IMR-90 (cell line): Measurements from ENCODE around the gene ALOX12. TPM values are rescaled to one million over a fixed set of nuclear protein-coding genes. Genes with fewer than 3 reads are reported as not detected.

Experiments used
- ATAC-seq: fragments of 200-7000 bp; cut with Tn5 transposase; 2 replicates; pipeline ENCODE4 v1.9.1; 2020; ENCODE audit warnings: low read depth, mild to moderate bottlenecking, moderate library complexity
- BruUV-seq: library from RNA; stranded (reverse); fragments of 400-500 nt; replicated peaks from 2 replicates; lab custom pipeline; 2021; lab: Mats Ljungman, UMichigan
- CTCF ChIA-PET: fragments of 300-600 bp; formaldehyde crosslinking; extraction: SDS; loops from one replicate; lab custom pipeline; 2021; ENCODE audit warnings: antibody characterized with exemption; lab: Yijun Ruan, JAX
- POLR2A ChIA-PET: fragments of 300-600 bp; sonication (Branson Sonifier 250); formaldehyde crosslinking; loops from one replicate; lab custom pipeline; 2022; ENCODE audit warnings: antibody characterized with exemption; ENCODE audit not compliant: unreplicated experiment; lab: Charles Lee
- DNase-seq: peaks from one replicate; pipeline ENCODE4 v3.0.0; 2013
- H2AFZ ChIP-seq: replicated peaks from 2 replicates; pipeline ENCODE3; 2013; ENCODE audit warnings: low read length, mild to moderate bottlenecking; ENCODE audit not compliant: poor library complexity
- H2AK5ac ChIP-seq: 2 replicates; pipeline ENCODE4 v1.6.1; 2013; ENCODE audit warnings: low read depth, low read length, inconsistent platforms
- H2AK9ac ChIP-seq: replicated peaks from 2 replicates; pipeline ENCODE3; 2013; ENCODE audit warnings: mild to moderate bottlenecking, low read depth, low read length, moderate library complexity; ENCODE audit not compliant: poor library complexity
- H2BK120ac ChIP-seq: 2 replicates; pipeline ENCODE4 v1.6.1; 2013; ENCODE audit warnings: low read depth, low read length, inconsistent platforms
- H2BK15ac ChIP-seq: 3 replicates; pipeline ENCODE4 v1.6.1; 2013; ENCODE audit warnings: low read depth, low read length, inconsistent platforms
- H2BK20ac ChIP-seq: 2 replicates; pipeline ENCODE4 v1.6.1; 2013; ENCODE audit warnings: low read depth, mild to moderate bottlenecking, inconsistent platforms, low read length, moderate library complexity
- H2BK5ac ChIP-seq: 2 replicates; pipeline ENCODE4 v1.6.1; 2013; ENCODE audit warnings: mild to moderate bottlenecking, low read depth, low read length, inconsistent platforms; ENCODE audit not compliant: poor library complexity, severe bottlenecking
- H3K14ac ChIP-seq: replicated peaks from 2 replicates; pipeline ENCODE4 v1.6.1; 2013; ENCODE audit warnings: low read depth, low read length, inconsistent platforms
- H3K18ac ChIP-seq: 2 replicates; pipeline ENCODE4 v1.6.1; 2013; ENCODE audit warnings: low read depth, low read length, control low read depth
- H3K23ac ChIP-seq: 2 replicates; pipeline ENCODE4 v1.6.1; 2013; ENCODE audit warnings: low read depth, low read length, inconsistent platforms
- H3K27ac ChIP-seq: 2 replicates; pipeline ENCODE4 v1.5.1; 2013; ENCODE audit warnings: mild to moderate bottlenecking, control low read depth, low read length; ENCODE audit not compliant: insufficient read depth
- H3K27me3 ChIP-seq: 2 replicates; pipeline ENCODE4 v1.6.1; 2013; ENCODE audit warnings: low read length; ENCODE audit not compliant: control insufficient read depth, insufficient read depth
- H3K36me3 ChIP-seq: 2 replicates; pipeline ENCODE4 v1.6.1; 2013; ENCODE audit warnings: low read length, mixed read lengths; ENCODE audit not compliant: control insufficient read depth, insufficient read depth
- H3K4ac ChIP-seq: 2 replicates; pipeline ENCODE4 v1.6.1; 2013; ENCODE audit warnings: low read depth, low read length, inconsistent platforms
- H3K4me1 ChIP-seq: 2 replicates; pipeline ENCODE4 v1.6.1; 2013; ENCODE audit warnings: low read length, mixed read lengths; ENCODE audit not compliant: control insufficient read depth, insufficient read depth
- H3K4me2 ChIP-seq: 2 replicates; pipeline ENCODE4 v1.6.1; 2013; ENCODE audit warnings: low read depth, mild to moderate bottlenecking, control low read depth, low read length, moderate library complexity
- H3K4me3 ChIP-seq: 2 replicates; pipeline ENCODE4 v1.5.1; 2013; ENCODE audit warnings: low read depth, mild to moderate bottlenecking, control low read depth, low read length, moderate library complexity; ENCODE audit not compliant: insufficient read depth
- H3K56ac ChIP-seq: 2 replicates; pipeline ENCODE4 v1.6.1; 2013; ENCODE audit warnings: low read length, inconsistent platforms; ENCODE audit not compliant: insufficient read depth; ENCODE audit errors: extremely low read depth
- H3K79me1 ChIP-seq, 2 experiments: 2 replicates each; pipeline ENCODE4 v1.6.1; 2013; ENCODE audit warnings: low read length in 2 of 2, inconsistent platforms in 1 of 2, low read depth in 1 of 2
- H3K9ac ChIP-seq: 2 replicates; pipeline ENCODE4 v1.6.1; 2013; ENCODE audit warnings: low read depth, low read length, control low read depth
- H3K9me1 ChIP-seq: 2 replicates; pipeline ENCODE4 v1.6.1; 2013; ENCODE audit warnings: low read length, inconsistent platforms; ENCODE audit not compliant: insufficient read depth
- H3K9me3 ChIP-seq: 2 replicates; pipeline ENCODE4 v1.6.1; 2013; ENCODE audit warnings: low read length; ENCODE audit not compliant: control insufficient read depth, insufficient read depth
- H4K20me1 ChIP-seq: 2 replicates; pipeline ENCODE4 v1.6.1; 2013; ENCODE audit warnings: low read length, inconsistent platforms; ENCODE audit not compliant: insufficient read depth
- H4K5ac ChIP-seq: 2 replicates; pipeline ENCODE4 v1.6.1; 2013; ENCODE audit warnings: mild to moderate bottlenecking, low read depth, low read length, control low read depth
- H4K8ac ChIP-seq, 2 experiments: 2 replicates each; pipeline ENCODE4 v1.6.1; 2013; ENCODE audit warnings: low read depth in 2 of 2, low read length in 2 of 2, control low read depth in 1 of 2, inconsistent platforms in 1 of 2
- H4K91ac ChIP-seq: 2 replicates; pipeline ENCODE4 v1.6.1; 2013; ENCODE audit warnings: low read depth, low read length, inconsistent platforms; ENCODE audit not compliant: insufficient read depth
- BHLHE40 ChIP-seq: fragments of 150-350 bp; IDR thresholded peaks from 2 replicates; pipeline ENCODE4 v1.6.1; 2016; ENCODE audit warnings: mild to moderate bottlenecking, low read depth, low read length
- CEBPB ChIP-seq: IDR thresholded peaks from 2 replicates; pipeline ENCODE4 v1.6.1; 2012; ENCODE audit warnings: low read depth, low read length, improper control_type of control experiment
- CHD1 ChIP-seq: IDR thresholded peaks from 2 replicates; pipeline ENCODE4 v1.6.1; 2012; ENCODE audit warnings: low read depth, low read length, improper control_type of control experiment
- FOS ChIP-seq: fragments of 150-350 bp; IDR thresholded peaks from 2 replicates; pipeline ENCODE4 v1.6.1; 2016; ENCODE audit warnings: low read depth, low read length
- MAFK ChIP-seq: IDR thresholded peaks from 2 replicates; pipeline ENCODE4 v1.6.1; 2012; ENCODE audit warnings: low read depth, low read length, improper control_type of control experiment
- MAZ ChIP-seq: IDR thresholded peaks from 2 replicates; pipeline ENCODE4 v1.6.1; 2012; ENCODE audit warnings: low read depth, mild to moderate bottlenecking, low read length, improper control_type of control experiment, moderate library complexity, borderline replicate concordance
- NFE2L2 ChIP-seq: fragments of 150-350 bp; IDR thresholded peaks from 2 replicates; pipeline ENCODE4 v1.6.1; 2016; ENCODE audit warnings: low read depth, mild to moderate bottlenecking, low read length
- POLR2A ChIP-seq: IDR thresholded peaks from 2 replicates; pipeline ENCODE4 v1.6.1; 2012; ENCODE audit warnings: mild to moderate bottlenecking, low read depth, low read length
- RCOR1 ChIP-seq: IDR thresholded peaks from 2 replicates; pipeline ENCODE4 v1.6.1; 2012; ENCODE audit warnings: mild to moderate bottlenecking, low read length, improper control_type of control experiment; ENCODE audit not compliant: insufficient replicate concordance
- RFX5 ChIP-seq: IDR thresholded peaks from 2 replicates; pipeline ENCODE4 v1.8.0; 2012; ENCODE audit warnings: low read depth, mild to moderate bottlenecking, low read length, moderate library complexity
- WGBS, 2 experiments: methylation state at CpG; one replicate each; pipeline versions ENCODE4 v1.1.5 to v1.1.7; 2013; ENCODE audit warnings: missing lambda C conversion rate in 2 of 2; ENCODE audit not compliant: insufficient read length in 1 of 2; ENCODE audit errors: extremely low coverage in 2 of 2; 5-methylcytosine and 5-hydroxymethylcytosine counted together
- dilution Hi-C: fragments of 300-500 bp; cut with HindIII; formaldehyde crosslinking; loops from one replicate; pipeline ENCODE4 v1.14.3; 2018; ENCODE audit warnings: low sequenced_read_pairs; ENCODE audit not compliant: unreplicated experiment
- in situ Hi-C: fragments of 300-500 bp; cut with MboI; formaldehyde crosslinking; loops from 3 replicates; pipeline ENCODE4 v1.14.3; 2019; ENCODE audit warnings: low sequenced_read_pairs, inconsistent platforms, mixed read lengths
- intact Hi-C: fragments of 100-400 bp; cut with micrococcal nuclease; formaldehyde crosslinking; loops from 2 replicates; pipeline ENCODE4 v1.10.0; 2022
- polyA plus RNA-seq, 3 experiments: library from polyadenylated mRNA; depleted of rRNA; stranded (reverse); fragments of >200 nt; gene quantifications; 2 replicates each; pipeline ENCODE4 v1.2.3, GENCODE V29; 2012; ENCODE audit warnings: low replicate concordance in 1 of 3
- total RNA-seq: library from RNA; depleted of rRNA; stranded (reverse); fragments of >200 nt; gene quantifications from 2 replicates; pipeline ENCODE4 v1.2.3, GENCODE V29; 2012
- TF ChIP-seq, protein P1 (sequence below): conservative IDR thresholded peaks from 2 replicates; pipeline ENCODE4 v1.5.1; 2012; ENCODE audit warnings: mild to moderate bottlenecking, low read depth, low read length, improper control_type of control experiment
- TF ChIP-seq, protein P2 (sequence below): fragments of 150-350 bp; IDR thresholded peaks from 2 replicates; pipeline ENCODE4 v1.6.1; 2016; ENCODE audit warnings: low read depth, mild to moderate bottlenecking, low read length, moderate library complexity, borderline replicate concordance
- TF ChIP-seq, protein P3 (sequence below): fragments of 150-350 bp; IDR thresholded peaks from 2 replicates; pipeline ENCODE4 v1.6.1; 2017; ENCODE audit warnings: mild to moderate bottlenecking, antibody characterized with exemption, low read length, low read depth

Gene ALOX12
- total and polyA plus RNA-seq, 2 of the 4 experiments (the other 2 are of a cell fraction), result 0.03 TPM; not detected in 1

DNA sequence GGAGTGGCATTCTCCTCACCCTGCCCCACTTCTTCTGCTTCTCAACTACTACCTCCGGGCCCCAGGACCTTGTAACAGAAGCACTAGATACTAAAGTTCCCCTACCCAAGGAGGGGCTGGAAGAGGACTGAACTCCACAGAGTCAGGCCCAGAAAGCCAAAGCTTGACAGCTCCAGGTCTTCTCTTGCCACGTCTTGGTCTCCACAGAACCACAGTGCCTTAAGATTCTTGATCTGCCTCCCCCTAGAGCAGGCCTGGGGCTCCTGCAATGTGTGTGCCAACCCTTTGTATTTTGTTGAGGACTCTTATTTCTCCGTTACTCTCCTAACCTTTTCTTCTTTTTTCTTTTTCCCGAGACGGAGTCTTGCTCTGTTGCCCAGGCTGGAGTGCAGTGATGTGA is 44.0 kb downstream of the ALOX12 start:
- Histone ChIP-seq H3K79me1 (peaks cover 5 to 17% of the 10 kb centered on the region in 2 experiments; a peak in 1 of 4 replicates), H3K4me1 (peaks cover 11% of the 10 kb centered on the region), H2BK20ac (no peak overlapping the region), H4K5ac (no peak overlapping the region), H3K27me3 (peaks cover 25% of the 10 kb centered on the region), H4K91ac (no peak overlapping the region), H3K23ac (no peak overlapping the region), H2BK15ac (no peak overlapping the region), H3K9me3 (no peaks in the 10 kb centered on the region), H3K9ac (no peak overlapping the region), H3K9me1 (peaks cover 8% of the 10 kb centered on the region; the same call in 1 of the 2 replicates), H2AK5ac (no peak overlapping the region), H3K14ac (no peak overlapping the region), H3K18ac (no peak overlapping the region), H3K4ac (no peak overlapping the region), H2BK120ac (no peak overlapping the region), H3K4me3 (no peak overlapping the region), H4K8ac (no peak overlapping the region), H3K56ac (no peak overlapping the region), H4K20me1 (no peaks in the 10 kb centered on the region), H2AK9ac (no peak overlapping the region), H3K4me2 (no peak overlapping the region), H2AFZ (no peak overlapping the region), H3K27ac (no peak overlapping the region), H2BK5ac (no peak overlapping the region), H3K36me3 (no peaks in the 10 kb centered on the region)
- BruUV-seq, result no TSS peak
- POLR2A ChIA-PET, result no interaction called here
- ATAC-seq (no peak), DNase-seq (no peak)
- intact Hi-C loops (loop anchor here (10.0 kb wide), 1 partner anchor 525 kb away; the partner anchor contains the start of gene SENP3), in situ Hi-C loops (loop anchor here (10.0 kb wide), 1 partner anchor 265 kb away; the partner anchor contains the start of gene EIF5A), dilution Hi-C loops (no loop called here)
- no peak for TF ChIP-seq CEBPB
- TF ChIP-seq, protein P1, sequence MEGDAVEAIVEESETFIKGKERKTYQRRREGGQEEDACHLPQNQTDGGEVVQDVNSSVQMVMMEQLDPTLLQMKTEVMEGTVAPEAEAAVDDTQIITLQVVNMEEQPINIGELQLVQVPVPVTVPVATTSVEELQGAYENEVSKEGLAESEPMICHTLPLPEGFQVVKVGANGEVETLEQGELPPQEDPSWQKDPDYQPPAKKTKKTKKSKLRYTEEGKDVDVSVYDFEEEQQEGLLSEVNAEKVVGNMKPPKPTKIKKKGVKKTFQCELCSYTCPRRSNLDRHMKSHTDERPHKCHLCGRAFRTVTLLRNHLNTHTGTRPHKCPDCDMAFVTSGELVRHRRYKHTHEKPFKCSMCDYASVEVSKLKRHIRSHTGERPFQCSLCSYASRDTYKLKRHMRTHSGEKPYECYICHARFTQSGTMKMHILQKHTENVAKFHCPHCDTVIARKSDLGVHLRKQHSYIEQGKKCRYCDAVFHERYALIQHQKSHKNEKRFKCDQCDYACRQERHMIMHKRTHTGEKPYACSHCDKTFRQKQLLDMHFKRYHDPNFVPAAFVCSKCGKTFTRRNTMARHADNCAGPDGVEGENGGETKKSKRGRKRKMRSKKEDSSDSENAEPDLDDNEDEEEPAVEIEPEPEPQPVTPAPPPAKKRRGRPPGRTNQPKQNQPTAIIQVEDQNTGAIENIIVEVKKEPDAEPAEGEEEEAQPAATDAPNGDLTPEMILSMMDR, result no peak
- no peak for TF ChIP-seq MAFK
- no peak for TF ChIP-seq FOS
- no peak for TF ChIP-seq RCOR1
- TF ChIP-seq RFX5, result no peak
- TF ChIP-seq, protein P2, sequence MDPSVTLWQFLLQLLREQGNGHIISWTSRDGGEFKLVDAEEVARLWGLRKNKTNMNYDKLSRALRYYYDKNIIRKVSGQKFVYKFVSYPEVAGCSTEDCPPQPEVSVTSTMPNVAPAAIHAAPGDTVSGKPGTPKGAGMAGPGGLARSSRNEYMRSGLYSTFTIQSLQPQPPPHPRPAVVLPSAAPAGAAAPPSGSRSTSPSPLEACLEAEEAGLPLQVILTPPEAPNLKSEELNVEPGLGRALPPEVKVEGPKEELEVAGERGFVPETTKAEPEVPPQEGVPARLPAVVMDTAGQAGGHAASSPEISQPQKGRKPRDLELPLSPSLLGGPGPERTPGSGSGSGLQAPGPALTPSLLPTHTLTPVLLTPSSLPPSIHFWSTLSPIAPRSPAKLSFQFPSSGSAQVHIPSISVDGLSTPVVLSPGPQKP, result no peak
- no peak for TF ChIP-seq BHLHE40
- TF ChIP-seq POLR2A, result no peak
- TF ChIP-seq, protein P3, sequence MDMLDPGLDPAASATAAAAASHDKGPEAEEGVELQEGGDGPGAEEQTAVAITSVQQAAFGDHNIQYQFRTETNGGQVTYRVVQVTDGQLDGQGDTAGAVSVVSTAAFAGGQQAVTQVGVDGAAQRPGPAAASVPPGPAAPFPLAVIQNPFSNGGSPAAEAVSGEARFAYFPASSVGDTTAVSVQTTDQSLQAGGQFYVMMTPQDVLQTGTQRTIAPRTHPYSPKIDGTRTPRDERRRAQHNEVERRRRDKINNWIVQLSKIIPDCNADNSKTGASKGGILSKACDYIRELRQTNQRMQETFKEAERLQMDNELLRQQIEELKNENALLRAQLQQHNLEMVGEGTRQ, result no peak
- TF ChIP-seq CHD1, result no peak
- TF ChIP-seq MAZ, result no peak
- TF ChIP-seq NFE2L2, result no peak
- CTCF ChIA-PET, result no interaction called here
- WGBS, 2 experiments, result no CpG with 5 or more reads among the region's 5 CpGs
